Epithelial cell of esophagus (primary cell): ENCODE measurements around the gene PARD3B.

Source experiments
- DNase-seq: peaks from one replicate; pipeline ENCODE4 v3.0.0; 2010; ENCODE audit warnings: low read depth
- H3K4me3 ChIP-seq: 2 replicates; pipeline ENCODE4 v1.5.1; 2011; ENCODE audit warnings: mild to moderate bottlenecking, low read length, control low read depth
- CTCF ChIP-seq: IDR thresholded peaks from 2 replicates; pipeline ENCODE4 v1.5.1; 2011; ENCODE audit warnings: low read depth, mild to moderate bottlenecking, low read length, control low read depth, inconsistent platforms; ENCODE audit not compliant: insufficient read depth; ENCODE audit errors: missing control alignments

The PARD3B gene

GRCh38 chr2:205375461-205376448, 830.5 kb downstream of the PARD3B start:
- no peak for TF ChIP-seq CTCF
- H3K4me3 ChIP-seq: no peak overlapping the region
- DNase-seq: no peak

GRCh38 chr2:205377324-205377723, 832.0 kb downstream of the PARD3B start:
- no peak overlapping the region for H3K4me3 ChIP-seq
- TF ChIP-seq CTCF: no peak
- no peak for DNase-seq

- no peak overlapping the region for H3K4me3 ChIP-seq
- no peak for DNase-seq
- TF ChIP-seq CTCF: no peak
Observed at GRCh38 chr2:205383601-205384000, 838.3 kb downstream of the PARD3B start.

GRCh38 chr2:205386109-205386508, 840.8 kb downstream of the PARD3B start:
- no peak for DNase-seq
- no peak for TF ChIP-seq CTCF
- H3K4me3 ChIP-seq: no peak overlapping the region

- no peak overlapping the region for H3K4me3 ChIP-seq
- peak; percentile 7 for DNase-seq
- no peak for TF ChIP-seq CTCF
Observed at GRCh38 chr2:205387350-205388055, 842.2 kb downstream of the PARD3B start.

- no peak overlapping the region for H3K4me3 ChIP-seq
- no peak for DNase-seq
- no peak for TF ChIP-seq CTCF
Observed at GRCh38 chr2:205390866-205391265, 845.6 kb downstream of the PARD3B start.
